Hypothalamus (tissue), 51 donors: ENCODE results near the gene LMO3.

Experiments
- DNase-seq, 51 donors: peaks; one replicate each; lab custom pipeline; 2025; lab: John Stamatoyannopoulos, UW

The LMO3 gene

GRCh38 chr12:16603260-16603915, 2.6 kb downstream of the LMO3 start:
- peak in 1 of 51 donors; percentile 63 for DNase-seq

- no peak for DNase-seq
Observed at GRCh38 chr12:16602412-16602811, 3.5 kb downstream of the LMO3 start.

- DNase-seq, result no peak
Observed at GRCh38 chr12:16600525-16600924, 5.4 kb downstream of the LMO3 start.

- no peak for DNase-seq
Observed at GRCh38 chr12:16599081-16599480, 6.9 kb downstream of the LMO3 start.

- DNase-seq, result no peak
Observed at GRCh38 chr12:16594797-16595196, 11.2 kb downstream of the LMO3 start.

- no peak for DNase-seq
Observed at GRCh38 chr12:16593546-16593945, 12.4 kb downstream of the LMO3 start.

GRCh38 chr12:16590645-16591044, 15.3 kb downstream of the LMO3 start:
- no peak for DNase-seq

- DNase-seq, result no peak
Observed at GRCh38 chr12:16588812-16589211, 17.1 kb downstream of the LMO3 start.

- DNase-seq, result no peak
Observed at GRCh38 chr12:16587514-16587913, 18.4 kb downstream of the LMO3 start.

GRCh38 chr12:16587110-16587453, 18.9 kb downstream of the LMO3 start:
- DNase-seq, result peak in 1 of 51 donors; percentile 48

- peak in 1 of 51 donors; percentile 31 for DNase-seq
Observed at GRCh38 chr12:16586350-16587109, 19.4 kb downstream of the LMO3 start.

- DNase-seq, result no peak
Observed at GRCh38 chr12:16585781-16586180, 20.2 kb downstream of the LMO3 start.

GRCh38 chr12:16583969-16584745, 21.8 kb downstream of the LMO3 start:
- DNase-seq, result no peak

GRCh38 chr12:16581416-16581815, 24.5 kb downstream of the LMO3 start:
- DNase-seq, result no peak

- DNase-seq, result no peak
Observed at GRCh38 chr12:16579041-16579440, 26.9 kb downstream of the LMO3 start.

- DNase-seq, result peak in 1 of 51 donors; percentile 9
Observed at GRCh38 chr12:16573398-16574077, 32.4 kb downstream of the LMO3 start.

GRCh38 chr12:16568873-16569272, 37.1 kb downstream of the LMO3 start:
- DNase-seq, result no peak

- no peak for DNase-seq
Observed at GRCh38 chr12:16564675-16565074, 41.3 kb downstream of the LMO3 start.

GRCh38 chr12:16563504-16563903, 42.5 kb downstream of the LMO3 start:
- DNase-seq, result no peak

- DNase-seq, result no peak
Observed at GRCh38 chr12:16562921-16563320, 43.0 kb downstream of the LMO3 start.

- no peak for DNase-seq
Observed at GRCh38 chr12:16562435-16562834, 43.5 kb downstream of the LMO3 start.
